Vagina (tissue), 2 donors: ENCODE results near the gene MUC6.

Experiments used
- CTCF ChIP-seq, 3 experiments: fragments of 450-650 bp in 2 of 3; fragments of 200-600 bp in 1 of 3; sonication (generic) in 1 of 3; IDR thresholded peaks; one replicate each; pipeline ENCODE4 v1.5.1; 2017 to 2019; ENCODE audit warnings: antibody characterized with exemption in 3 of 3, mild to moderate bottlenecking in 2 of 3, moderate library complexity in 2 of 3
- POLR2A ChIP-seq, 2 donors: fragments of 450-650 bp; IDR thresholded peaks; one replicate each; pipeline ENCODE4 v1.6.1; 2017; ENCODE audit warnings: antibody characterized with exemption in 2 of 2, mild to moderate bottlenecking in 2 of 2, moderate library complexity in 2 of 2
- POLR2AphosphoS5 ChIP-seq, 2 donors: sonication (generic); formaldehyde crosslinking; IDR thresholded peaks; one replicate each; pipeline ENCODE4 v1.9.0; 2017; ENCODE audit warnings: antibody characterized with exemption in 2 of 2, mild to moderate bottlenecking in 2 of 2, low read depth in 1 of 2; ENCODE audit not compliant: insufficient read depth in 1 of 2

- TF ChIP-seq POLR2A (IDR thresholded peaks at IDR 0.05) (no peak), POLR2AphosphoS5 (IDR thresholded peaks at IDR 0.05; ENCODE audit: insufficient read depth in 1 of 2, low read depth in 1 of 2) (no peak), CTCF (IDR thresholded peaks at IDR 0.05) (no peak)
Measured at GRCh38 chr11:1003159-1003558, 33.4 kb downstream of the MUC6 start.
